Measurements from ENCODE around the gene PACS1.

GRCh38 chr11:66158156-66158555 is 88.1 kb downstream of the PACS1 start:
- TF ChIP-seq SP1 (IDR thresholded peaks at IDR 0.05) (no peak), ELF4 (IDR thresholded peaks at IDR 0.05) (no peak)

Measured in HEK293T (cell line).